GM18498 (cell line): ENCODE data around the gene SYNGR1.

Experiments used
- ATAC-seq: cut with Tn5 transposase; IDR thresholded peaks from one replicate; pipeline ENCODE4 v1.9.1; 2021; ENCODE audit warnings: mild to moderate bottlenecking, moderate library complexity; ENCODE audit not compliant: unreplicated experiment

The SYNGR1 gene

GRCh38 chr22:39349967-39350726, at the start of gene SYNGR1:
SYNGR1 (plus strand) TSS chr22:39349991; CDS start chr22:39350011, 20 bp downstream.
- no peak for ATAC-seq

GRCh38 chr22:39300186-39300830, 49.5 kb upstream of the SYNGR1 start:
- ATAC-seq, result no peak

- ATAC-seq, result no peak
Measured at GRCh38 chr22:39301108-39301507, 48.7 kb upstream of the SYNGR1 start.

- ATAC-seq, result no peak
Measured at GRCh38 chr22:39301926-39302325, 47.9 kb upstream of the SYNGR1 start.

- no peak for ATAC-seq
Measured at GRCh38 chr22:39302431-39302960, 47.3 kb upstream of the SYNGR1 start.

- no peak for ATAC-seq
Measured at GRCh38 chr22:39303358-39303757, 46.4 kb upstream of the SYNGR1 start.

- no peak for ATAC-seq
Measured at GRCh38 chr22:39303892-39304671, 45.7 kb upstream of the SYNGR1 start.

GRCh38 chr22:39306456-39307361, 43.1 kb upstream of the SYNGR1 start:
- ATAC-seq, result no peak

GRCh38 chr22:39308614-39309363, 41.0 kb upstream of the SYNGR1 start:
- ATAC-seq, result no peak

GRCh38 chr22:39309364-39309861, 40.4 kb upstream of the SYNGR1 start:
- no peak for ATAC-seq

GRCh38 chr22:39309881-39310714, 39.7 kb upstream of the SYNGR1 start:
- peak; percentile 4 for ATAC-seq

GRCh38 chr22:39311592-39312400, 38.0 kb upstream of the SYNGR1 start:
- ATAC-seq, result no peak

GRCh38 chr22:39312410-39312809, 37.4 kb upstream of the SYNGR1 start:
- no peak for ATAC-seq

- no peak for ATAC-seq
Measured at GRCh38 chr22:39313258-39314001, 36.4 kb upstream of the SYNGR1 start.

- no peak for ATAC-seq
Measured at GRCh38 chr22:39314251-39314971, 35.4 kb upstream of the SYNGR1 start.

GRCh38 chr22:39315389-39315788, 34.4 kb upstream of the SYNGR1 start:
- ATAC-seq, result no peak
